HepG2 (cell line): Measurements from ENCODE around the gene TTC23. TPM values are rescaled to one million over a fixed set of nuclear protein-coding genes. Genes with fewer than 3 reads are reported as not detected.

ENCODE experiments used
- ATAC-seq: fragments of 200-7000 bp; cut with Tn5 transposase; 3 replicates; pipeline ENCODE4 v1.9.1; 2020; ENCODE audit warnings: mild to moderate bottlenecking, moderate library complexity
- BruUV-seq: library from RNA; stranded (reverse); fragments of 400-500 nt; replicated peaks from 2 replicates; lab custom pipeline; 2021; lab: Mats Ljungman, UMichigan
- CTCF ChIA-PET: fragments of 300-600 bp; formaldehyde crosslinking; extraction: SDS; loops from one replicate; lab custom pipeline; 2021; ENCODE audit warnings: low total read pairs, inconsistent platforms, low intra/inter-chr PET ratio; lab: Yijun Ruan, JAX
- POLR2A ChIA-PET: fragments of 350-600 bp; sonication (Branson Sonifier 250); formaldehyde crosslinking; loops from one replicate; lab custom pipeline; 2020; ENCODE audit warnings: antibody characterized with exemption, inconsistent platforms; lab: Yijun Ruan, JAX
- DNase-seq: peaks from one replicate; pipeline ENCODE4 v3.0.0-alpha.2; 2015; ENCODE audit warnings: low spot score
- FAIRE-seq: peaks from 3 replicates; lab custom pipeline; 2011; peaks lifted over from hg19 to GRCh38; lab: Jason Lieb, UNC
- H2AFZ ChIP-seq: one replicate; pipeline ENCODE4 v1.6.1; 2011; ENCODE audit warnings: low read length, inconsistent platforms
- H3K27ac ChIP-seq: fragments of 300-600 bp; 3 replicates; pipeline ENCODE4 v1.8.0; 2011; ENCODE audit warnings: mixed run types, mild to moderate bottlenecking, mixed read lengths, low read length, inconsistent platforms; ENCODE audit not compliant: insufficient read depth; ENCODE audit errors: extremely low read length
- H3K27me3 ChIP-seq, 2 experiments: fragments of 200-600 bp in 1 of 2; 2 replicates in 1 of 2; 3 replicates in 1 of 2; pipeline versions ENCODE4 v1.6.0 to v1.8.0; 2011; ENCODE audit warnings: low read length in 2 of 2, mild to moderate bottlenecking in 2 of 2, moderate library complexity in 2 of 2, inconsistent platforms in 1 of 2; ENCODE audit not compliant: insufficient read depth in 2 of 2, control insufficient read depth in 1 of 2
- H3K36me3 ChIP-seq, 2 experiments: fragments of 200-600 bp in 1 of 2; replicated peaks in 1 of 2; 2 replicates in 1 of 2; 3 replicates in 1 of 2; pipeline versions ENCODE4 v1.5.1 to v1.8.0; 2011; ENCODE audit warnings: low read length in 2 of 2, inconsistent platforms in 1 of 2; ENCODE audit not compliant: insufficient read depth in 2 of 2, control insufficient read depth in 1 of 2
- H3K4me1 ChIP-seq: 2 replicates; pipeline ENCODE4 v1.5.1; 2012; ENCODE audit warnings: low read length, inconsistent platforms; ENCODE audit not compliant: insufficient read depth
- H3K4me2 ChIP-seq: 2 replicates; pipeline ENCODE4 v1.6.0; 2011; ENCODE audit warnings: low read depth, low read length, inconsistent platforms
- H3K4me3 ChIP-seq, 3 experiments: fragments of 200-600 bp in 1 of 3; sonication (generic), shearing (Covaris generic) in 1 of 3; replicated peaks in 1 of 3; 2 replicates each; pipeline ENCODE4 v1.5.1; 2011 to 2016; ENCODE audit warnings: low read length in 3 of 3, inconsistent platforms in 2 of 3, low read depth in 2 of 3, mild to moderate bottlenecking in 2 of 3, control low read depth in 1 of 3, mixed read lengths in 1 of 3; ENCODE audit not compliant: insufficient read depth in 1 of 3
- H3K79me2 ChIP-seq: one replicate; pipeline ENCODE4 v1.6.1; 2011; ENCODE audit warnings: low read length, inconsistent platforms; ENCODE audit not compliant: insufficient read depth
- H3K9ac ChIP-seq: 2 replicates; pipeline ENCODE4 v1.6.0; 2011; ENCODE audit warnings: mild to moderate bottlenecking, low read depth, low read length, inconsistent platforms; ENCODE audit not compliant: insufficient read depth
- H3K9me3 ChIP-seq: 2 replicates; pipeline ENCODE4 v1.5.1; 2012; ENCODE audit warnings: mild to moderate bottlenecking, low read length
- H4K20me1 ChIP-seq: 2 replicates; pipeline ENCODE4 v1.6.0; 2011; ENCODE audit warnings: inconsistent platforms, mild to moderate bottlenecking, low read length, moderate library complexity; ENCODE audit not compliant: insufficient read depth
- FOXO4 ChIP-seq: sonication (generic); formaldehyde crosslinking; conservative IDR thresholded peaks from 2 replicates; pipeline ENCODE4 v1.8.1; 2023; ENCODE audit warnings: missing genetic modification reagents
- HNF4A ChIP-seq: sonication (generic); formaldehyde crosslinking; IDR thresholded peaks from 2 replicates; pipeline ENCODE4 v1.4.0; 2020; ENCODE audit warnings: missing genetic modification reagents
- POLR2A ChIP-seq, 2 experiments: IDR thresholded peaks; 2 replicates each; pipeline ENCODE4 v1.6.1; 2011; ENCODE audit warnings: low read depth in 2 of 2, low read length in 2 of 2, mild to moderate bottlenecking in 1 of 2, moderate library complexity in 1 of 2; ENCODE audit not compliant: insufficient read depth in 1 of 2
- SCMH1 ChIP-seq: sonication (generic); formaldehyde crosslinking; IDR thresholded peaks from 2 replicates; pipeline ENCODE4 v1.9.0; 2021; ENCODE audit warnings: missing genetic modification reagents, mild to moderate bottlenecking, borderline replicate concordance
- TFDP2 ChIP-seq: sonication (generic); formaldehyde crosslinking; IDR thresholded peaks from 2 replicates; pipeline ENCODE4 v1.4.0; 2020; ENCODE audit warnings: missing genetic modification reagents
- TGIF2 ChIP-seq: IDR thresholded peaks from 2 replicates; pipeline ENCODE4 v1.6.1; 2016; ENCODE audit warnings: control low read depth, missing compliant biosample characterization
- ZBTB21 ChIP-seq: sonication (generic); formaldehyde crosslinking; IDR thresholded peaks from 2 replicates; pipeline ENCODE4 v1.4.0; 2020; ENCODE audit warnings: missing genetic modification reagents
- ZNF317 ChIP-seq: sonication (generic); formaldehyde crosslinking; IDR thresholded peaks from 2 replicates; pipeline ENCODE4 v1.5.0; 2020; ENCODE audit warnings: mild to moderate bottlenecking, missing genetic modification reagents
- WGBS: methylation state at CpG from one replicate; pipeline ENCODE4 v1.1.6; 2017; ENCODE audit warnings: low lambda C conversion rate; 5-methylcytosine and 5-hydroxymethylcytosine counted together
- in situ Hi-C: cut with HindIII; loops from 2 replicates; pipeline ENCODE4 v1.10.0; 2017; ENCODE audit warnings: low pct_unique_long_range_greater_than_20kb; ENCODE audit not compliant: extremely low pct_ligation_motif_present
- intact Hi-C: fragments of 100-400 bp; cut with micrococcal nuclease; formaldehyde crosslinking; loops from one replicate; pipeline ENCODE4 v1.10.0; 2022; ENCODE audit not compliant: unreplicated experiment
- polyA plus RNA-seq, 8 experiments: library from polyadenylated mRNA; depleted of rRNA in 3 of 8; stranded (reverse) in 7 of 8; unstranded in 1 of 8; fragments of >200 nt; fragmentation: Illumina TruSeq in 4 of 8; extraction: Trizol in 4 of 8; gene quantifications; 2 replicates each; pipeline versions ENCODE4 v1.2.1 to v1.2.3, GENCODE V29; 2011 to 2016; ENCODE audit warnings: low read depth in 4 of 8, missing spikeins in 1 of 8, mixed read lengths in 1 of 8; ENCODE audit not compliant: insufficient read depth in 1 of 8
- total RNA-seq, 5 experiments: library from RNA; depleted of rRNA; stranded (reverse); fragments of >200 nt; fragmentation: Illumina TruSeq; extraction: Trizol; gene quantifications; 2 replicates each; pipeline ENCODE4 v1.2.3, GENCODE V29; 2016; ENCODE audit warnings: low read depth in 1 of 5
- TF ChIP-seq, protein P1 (sequence below): sonication (generic); formaldehyde crosslinking; IDR thresholded peaks from 2 replicates; pipeline ENCODE4 v1.5.1; 2020; ENCODE audit warnings: mild to moderate bottlenecking, missing genetic modification reagents, borderline replicate concordance

Gene TTC23
- total and polyA plus RNA-seq, 2 of the 13 experiments (the other 11 are each of a cell fraction or from before 2014, with no cell fraction given) = 1.6 to 11.7 TPM

GRCh38 chr15:99182791-99183190 is 66.6 kb downstream of the TTC23 start:
- 95% methylated on average over 1 of the region's 1 CpG for WGBS
- Histone ChIP-seq H3K9ac (no peak overlapping the region), H3K27me3 (no peaks in the 10 kb centered on the region), H3K4me3 (no peak overlapping the region), H2AFZ (no peak overlapping the region), H3K27ac (no peak overlapping the region), H3K79me2 (no peaks in the 10 kb centered on the region), H3K4me2 (no peak overlapping the region), H3K9me3 (no peaks in the 10 kb centered on the region), H3K4me1 (peaks cover 23% of the 10 kb centered on the region), H3K36me3 (no peaks in the 10 kb centered on the region), H4K20me1 (no peaks in the 10 kb centered on the region)
- no TSS peak for BruUV-seq
- POLR2A ChIA-PET = interaction anchor here (1.0 kb wide), 1 partner anchor 69 kb away, joined by 5 read pairs; the partner anchor contains the start of gene LRRC28
- FAIRE-seq = no peak
- intact Hi-C loops (no loop called here), in situ Hi-C loops (no loop called here)
- DNase-seq = no peak
- ATAC-seq = no peak
- TF ChIP-seq FOXO4 (CRISPR knock-in tag) (no peak), TFDP2 (CRISPR knock-in tag) (no peak), TGIF2 (CRISPR knock-in tag) (no peak), POLR2A (IDR thresholded peaks at IDR 0.05; ENCODE audit: insufficient read depth in 1 of 2, low read depth in 2 of 2, low read length in 2 of 2) (no peak), ZBTB21 (CRISPR knock-in tag) (no peak), SCMH1 (CRISPR knock-in tag) (no peak), ZNF317 (CRISPR knock-in tag) (no peak), HNF4A (CRISPR knock-in tag) (no peak)
- TF ChIP-seq, protein P1, sequence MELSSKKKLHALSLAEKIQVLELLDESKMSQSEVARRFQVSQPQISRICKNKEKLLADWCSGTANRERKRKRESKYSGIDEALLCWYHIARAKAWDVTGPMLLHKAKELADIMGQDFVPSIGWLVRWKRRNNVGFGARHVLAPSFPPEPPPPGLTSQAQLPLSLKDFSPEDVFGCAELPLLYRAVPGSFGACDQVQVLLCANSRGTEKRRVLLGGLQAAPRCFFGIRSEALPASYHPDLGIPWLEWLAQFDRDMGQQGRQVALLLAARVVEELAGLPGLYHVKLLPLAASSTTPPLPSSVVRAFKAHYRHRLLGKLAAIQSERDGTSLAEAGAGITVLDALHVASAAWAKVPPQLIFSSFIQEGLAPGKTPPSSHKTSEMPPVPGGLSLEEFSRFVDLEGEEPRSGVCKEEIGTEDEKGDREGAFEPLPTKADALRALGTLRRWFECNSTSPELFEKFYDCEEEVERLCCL = no peak
- CTCF ChIA-PET = no interaction called here
